HEK293 (cell line): Measurements from ENCODE around the gene WDR82.

ENCODE experiments used
- CTCF ChIA-PET: fragments of 350-600 bp; formaldehyde crosslinking; extraction: SDS; loops from one replicate; lab custom pipeline; 2021; ENCODE audit warnings: antibody characterized with exemption; lab: Yijun Ruan, JAX
- POLR2A ChIA-PET: fragments of 300-600 bp; formaldehyde crosslinking; extraction: SDS; loops from one replicate; lab custom pipeline; 2020; ENCODE audit warnings: antibody characterized with exemption, inconsistent platforms; lab: Yijun Ruan, JAX
- H3K27ac ChIP-seq: fragments of 200-500 bp; sonication (Bioruptor generic); 2 replicates; pipeline ENCODE4 v1.5.1; 2014; ENCODE audit warnings: low read depth, low read length, control low read depth, inconsistent platforms; ENCODE audit errors: extremely low read depth
- H3K36me3 ChIP-seq, 2 experiments: fragments of 200-500 bp in 1 of 2; sonication (Bioruptor generic) in 1 of 2; 1 replicate in 1 of 2; 2 replicates in 1 of 2; pipeline ENCODE4 v1.5.1; 2014 to 2017; ENCODE audit warnings: inconsistent platforms in 2 of 2, low read length in 2 of 2; ENCODE audit not compliant: control insufficient read depth in 2 of 2, insufficient read depth in 1 of 2
- H3K4me1 ChIP-seq: fragments of 200-500 bp; sonication (Bioruptor generic); 2 replicates; pipeline ENCODE4 v1.5.1; 2014; ENCODE audit warnings: mild to moderate bottlenecking, low read length, inconsistent platforms; ENCODE audit not compliant: control insufficient read depth, insufficient read depth
- H3K4me3 ChIP-seq: 2 replicates; pipeline ENCODE4 v1.5.1; 2011; ENCODE audit warnings: low read depth, mild to moderate bottlenecking, control low read depth, low read length, moderate library complexity
- H3K9me3 ChIP-seq: fragments of 200-500 bp; sonication (Bioruptor generic); 2 replicates; pipeline ENCODE4 v1.5.1; 2014; ENCODE audit warnings: low read depth, low read length, inconsistent platforms; ENCODE audit not compliant: control insufficient read depth, insufficient read depth
- BCL11B ChIP-seq: fragments of 450-650 bp; formaldehyde crosslinking; IDR thresholded peaks from 2 replicates; pipeline ENCODE4 v1.5.1; 2016; ENCODE audit warnings: low read depth, missing biosample characterization, missing genetic modification characterization
- KLF10 ChIP-seq: fragments of 450-650 bp; IDR thresholded peaks from 2 replicates; pipeline ENCODE4 v1.5.1; 2018; ENCODE audit warnings: missing biosample characterization, mild to moderate bottlenecking, missing genetic modification characterization
- OSR2 ChIP-seq: fragments of 450-650 bp; formaldehyde crosslinking; IDR thresholded peaks from 2 replicates; pipeline ENCODE4 v1.5.1; 2016; ENCODE audit warnings: missing biosample characterization, missing genetic modification characterization
- PRDM1 ChIP-seq: fragments of 450-650 bp; formaldehyde crosslinking; IDR thresholded peaks from 2 replicates; pipeline ENCODE4; 2016; ENCODE audit warnings: missing biosample characterization, missing genetic modification characterization
- SALL2 ChIP-seq: fragments of 450-650 bp; formaldehyde crosslinking; IDR thresholded peaks from 2 replicates; pipeline ENCODE4 v1.5.0; 2017; ENCODE audit warnings: missing biosample characterization, mild to moderate bottlenecking, missing genetic modification characterization, borderline replicate concordance
- SCRT1 ChIP-seq: fragments of 450-650 bp; formaldehyde crosslinking; IDR thresholded peaks from 2 replicates; pipeline ENCODE4 v1.5.1; 2016; ENCODE audit warnings: missing biosample characterization, missing genetic modification characterization, borderline replicate concordance
- TRIM28 ChIP-seq: IDR thresholded peaks from 2 replicates; pipeline ENCODE4 v1.6.1; 2011; ENCODE audit warnings: low read length, control low read depth, borderline replicate concordance
- ZIC2 ChIP-seq: fragments of 450-650 bp; formaldehyde crosslinking; IDR thresholded peaks from 2 replicates; pipeline ENCODE4 v1.5.1; 2016; ENCODE audit warnings: missing biosample characterization, missing genetic modification characterization
- ZNF121 ChIP-seq: fragments of 450-650 bp; formaldehyde crosslinking; IDR thresholded peaks from 2 replicates; pipeline ENCODE4 v1.5.1; 2016; ENCODE audit warnings: missing biosample characterization, missing genetic modification characterization
- ZNF132 ChIP-seq: fragments of 450-650 bp; formaldehyde crosslinking; IDR thresholded peaks from 2 replicates; pipeline ENCODE4 v1.5.1; 2017; ENCODE audit warnings: missing biosample characterization, missing genetic modification characterization, borderline replicate concordance
- ZNF146 ChIP-seq: fragments of 450-650 bp; formaldehyde crosslinking; IDR thresholded peaks from 2 replicates; pipeline ENCODE4 v1.5.1; 2016; ENCODE audit warnings: missing biosample characterization, missing genetic modification characterization
- ZNF239 ChIP-seq: fragments of 450-650 bp; formaldehyde crosslinking; IDR thresholded peaks from 2 replicates; pipeline ENCODE4 v1.5.1; 2016; ENCODE audit warnings: missing biosample characterization, missing genetic modification characterization
- ZNF274 ChIP-seq, 2 experiments: fragments of 200-500 bp in 1 of 2; fragments of 450-650 bp in 1 of 2; sonication (Bioruptor generic) in 1 of 2; formaldehyde crosslinking in 1 of 2; IDR thresholded peaks; 2 replicates each; pipeline versions ENCODE4 v1.5.1 to v1.6.1; 2014 to 2016; ENCODE audit warnings: borderline replicate concordance in 1 of 2, inconsistent platforms in 1 of 2, low read length in 1 of 2, missing biosample characterization in 1 of 2, missing genetic modification characterization in 1 of 2
- ZNF335 ChIP-seq: fragments of 450-650 bp; formaldehyde crosslinking; conservative IDR thresholded peaks from 2 replicates; pipeline ENCODE4 v1.5.1; 2016; ENCODE audit warnings: missing biosample characterization, missing genetic modification characterization
- ZNF558 ChIP-seq: fragments of 450-650 bp; formaldehyde crosslinking; IDR thresholded peaks from 2 replicates; pipeline ENCODE4 v1.5.1; 2016; ENCODE audit warnings: missing biosample characterization, missing genetic modification characterization
- ZNF585B ChIP-seq: fragments of 450-650 bp; formaldehyde crosslinking; IDR thresholded peaks from 2 replicates; pipeline ENCODE4 v1.5.1; 2016; ENCODE audit warnings: missing biosample characterization, missing genetic modification characterization
- ZNF677 ChIP-seq: fragments of 450-650 bp; IDR thresholded peaks from 2 replicates; pipeline ENCODE4 v1.5.0; 2018; ENCODE audit warnings: missing biosample characterization, mild to moderate bottlenecking, missing genetic modification characterization, moderate library complexity
- ZNF76 ChIP-seq: fragments of 450-650 bp; formaldehyde crosslinking; IDR thresholded peaks from 2 replicates; pipeline ENCODE4; 2016; ENCODE audit warnings: low read depth, missing biosample characterization, missing genetic modification characterization, borderline replicate concordance
- ZNF791 ChIP-seq: fragments of 450-650 bp; formaldehyde crosslinking; IDR thresholded peaks from 2 replicates; pipeline ENCODE4 v1.5.1; 2016; ENCODE audit warnings: missing biosample characterization, missing genetic modification characterization
- TF ChIP-seq, protein P1 (sequence below): fragments of 450-650 bp; formaldehyde crosslinking; IDR thresholded peaks from 2 replicates; pipeline ENCODE4; 2016; ENCODE audit warnings: missing biosample characterization, missing genetic modification characterization
- TF ChIP-seq, protein P2 (sequence below): fragments of 450-650 bp; formaldehyde crosslinking; IDR thresholded peaks from 2 replicates; pipeline ENCODE4 v1.5.1; 2016; ENCODE audit warnings: missing biosample characterization, missing genetic modification characterization
- TF ChIP-seq, protein P3 (sequence below): fragments of 450-650 bp; formaldehyde crosslinking; IDR thresholded peaks from 2 replicates; pipeline ENCODE4 v1.5.0; 2017; ENCODE audit warnings: missing biosample characterization, missing genetic modification characterization, borderline replicate concordance
- TF ChIP-seq, protein P4 (sequence below): fragments of 450-650 bp; formaldehyde crosslinking; IDR thresholded peaks from 2 replicates; pipeline ENCODE4 v1.5.1; 2016; ENCODE audit warnings: missing biosample characterization, missing genetic modification characterization
- TF ChIP-seq, protein P5 (sequence below): fragments of 450-650 bp; formaldehyde crosslinking; IDR thresholded peaks from 2 replicates; pipeline ENCODE4 v1.5.1; 2016; ENCODE audit warnings: missing biosample characterization, missing genetic modification characterization
- TF ChIP-seq, protein P6 (sequence below): fragments of 450-650 bp; formaldehyde crosslinking; IDR thresholded peaks from 2 replicates; pipeline ENCODE4 v1.5.1; 2016; ENCODE audit warnings: missing biosample characterization, missing genetic modification characterization

The WDR82 gene

DNA sequence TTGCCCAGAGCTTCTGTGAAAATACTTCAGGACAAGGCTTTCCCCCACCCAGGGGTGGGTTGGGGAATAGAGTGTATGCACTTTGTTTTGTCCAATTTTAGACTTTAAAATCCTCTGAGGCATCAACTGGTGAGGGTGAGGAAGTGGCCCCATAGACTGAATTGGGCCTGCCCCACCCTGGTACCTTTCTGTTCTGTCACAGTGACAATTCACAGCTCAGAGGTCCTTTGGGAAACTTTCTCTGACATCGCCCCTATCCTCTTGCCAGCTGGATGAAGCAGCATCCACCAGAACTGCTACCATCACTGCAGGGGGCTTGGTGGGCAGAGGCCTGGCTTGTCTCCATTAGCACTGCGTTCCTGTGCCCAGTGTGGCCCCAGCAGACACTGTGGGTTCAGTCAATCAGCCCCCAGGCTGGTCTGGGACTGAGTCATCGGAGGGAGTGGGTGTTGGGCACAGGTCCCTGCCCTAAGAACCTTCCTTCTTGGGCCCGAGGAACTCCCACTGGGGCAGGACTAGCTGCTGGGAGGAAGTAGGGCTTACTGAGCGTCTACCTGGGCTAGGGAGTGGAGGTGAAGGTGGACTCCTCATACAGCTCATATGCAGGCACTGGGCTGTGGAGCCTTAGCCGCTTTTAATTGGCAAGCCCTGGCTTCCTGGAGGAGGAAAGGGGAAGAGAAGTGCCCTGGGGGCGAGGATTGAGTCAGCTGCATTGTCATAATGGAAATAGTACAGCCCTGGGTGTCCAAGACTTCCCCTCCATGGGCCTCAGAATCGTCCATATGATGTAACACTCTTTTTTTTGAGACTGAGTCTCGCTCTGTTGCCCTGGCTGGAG, 34.4 kb downstream of the WDR82 start (continued):
- peak; percentile 57 for TF ChIP-seq ZIC2 (tag by site-specific recombination)
- no peak for TF ChIP-seq SCRT1 (tag by site-specific recombination)
- TF ChIP-seq KLF10 (tag by site-specific recombination) = no peak
- TF ChIP-seq, protein P1, sequence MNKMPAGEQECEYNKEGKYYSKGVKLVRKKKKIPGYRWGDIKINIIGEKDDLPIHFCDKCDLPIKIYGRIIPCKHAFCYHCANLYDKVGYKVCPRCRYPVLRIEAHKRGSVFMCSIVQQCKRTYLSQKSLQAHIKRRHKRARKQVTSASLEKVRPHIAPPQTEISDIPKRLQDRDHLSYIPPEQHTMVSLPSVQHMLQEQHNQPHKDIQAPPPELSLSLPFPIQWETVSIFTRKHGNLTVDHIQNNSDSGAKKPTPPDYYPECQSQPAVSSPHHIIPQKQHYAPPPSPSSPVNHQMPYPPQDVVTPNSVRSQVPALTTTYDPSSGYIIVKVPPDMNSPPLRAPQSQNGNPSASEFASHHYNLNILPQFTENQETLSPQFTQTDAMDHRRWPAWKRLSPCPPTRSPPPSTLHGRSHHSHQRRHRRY (tag by site-specific recombination) = no peak
- TF ChIP-seq ZNF132 (tag by site-specific recombination) = no peak
- TF ChIP-seq ZNF558 (tag by site-specific recombination) = no peak
- TF ChIP-seq ZNF121 (tag by site-specific recombination) = no peak
- no peak for TF ChIP-seq ZNF274 (IDR thresholded peaks at IDR 0.05; ENCODE audit: low read length)
- TF ChIP-seq ZNF274 (tag by site-specific recombination; IDR thresholded peaks at IDR 0.05; ENCODE audit: borderline replicate concordance) = no peak
- TF ChIP-seq ZNF335 (tag by site-specific recombination) = peak; percentile 38
- TF ChIP-seq, protein P2, sequence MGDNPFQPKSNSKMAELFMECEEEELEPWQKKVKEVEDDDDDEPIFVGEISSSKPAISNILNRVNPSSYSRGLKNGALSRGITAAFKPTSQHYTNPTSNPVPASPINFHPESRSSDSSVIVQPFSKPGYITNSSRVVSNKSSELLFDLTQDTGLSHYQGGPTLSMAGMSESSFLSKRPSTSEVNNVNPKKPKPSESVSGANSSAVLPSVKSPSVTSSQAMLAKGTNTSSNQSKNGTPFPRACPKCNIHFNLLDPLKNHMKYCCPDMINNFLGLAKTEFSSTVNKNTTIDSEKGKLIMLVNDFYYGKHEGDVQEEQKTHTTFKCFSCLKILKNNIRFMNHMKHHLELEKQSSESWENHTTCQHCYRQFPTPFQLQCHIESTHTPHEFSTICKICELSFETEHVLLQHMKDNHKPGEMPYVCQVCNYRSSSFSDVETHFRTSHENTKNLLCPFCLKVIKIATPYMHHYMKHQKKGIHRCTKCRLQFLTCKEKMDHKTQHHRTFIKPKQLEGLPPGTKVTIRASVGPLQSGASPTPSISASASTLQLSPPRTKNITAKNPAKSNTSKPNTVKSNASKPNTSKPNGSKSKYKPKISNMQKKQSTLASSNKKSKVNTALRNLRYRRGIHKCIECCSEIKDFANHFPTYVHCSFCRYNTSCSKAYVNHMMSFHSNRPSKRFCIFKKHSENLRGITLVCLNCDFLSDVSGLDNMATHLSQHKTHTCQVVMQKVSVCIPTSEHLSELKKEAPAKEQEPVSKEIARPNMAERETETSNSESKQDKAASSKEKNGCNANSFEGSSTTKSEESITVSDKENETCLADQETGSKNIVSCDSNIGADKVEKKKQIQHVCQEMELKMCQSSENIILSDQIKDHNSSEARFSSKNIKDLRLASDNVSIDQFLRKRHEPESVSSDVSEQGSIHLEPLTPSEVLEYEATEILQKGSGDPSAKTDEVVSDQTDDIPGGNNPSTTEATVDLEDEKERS (tag by site-specific recombination) = no peak
- TF ChIP-seq BCL11B (tag by site-specific recombination) = no peak
- TF ChIP-seq OSR2 (tag by site-specific recombination) = no peak
- TF ChIP-seq, protein P3, sequence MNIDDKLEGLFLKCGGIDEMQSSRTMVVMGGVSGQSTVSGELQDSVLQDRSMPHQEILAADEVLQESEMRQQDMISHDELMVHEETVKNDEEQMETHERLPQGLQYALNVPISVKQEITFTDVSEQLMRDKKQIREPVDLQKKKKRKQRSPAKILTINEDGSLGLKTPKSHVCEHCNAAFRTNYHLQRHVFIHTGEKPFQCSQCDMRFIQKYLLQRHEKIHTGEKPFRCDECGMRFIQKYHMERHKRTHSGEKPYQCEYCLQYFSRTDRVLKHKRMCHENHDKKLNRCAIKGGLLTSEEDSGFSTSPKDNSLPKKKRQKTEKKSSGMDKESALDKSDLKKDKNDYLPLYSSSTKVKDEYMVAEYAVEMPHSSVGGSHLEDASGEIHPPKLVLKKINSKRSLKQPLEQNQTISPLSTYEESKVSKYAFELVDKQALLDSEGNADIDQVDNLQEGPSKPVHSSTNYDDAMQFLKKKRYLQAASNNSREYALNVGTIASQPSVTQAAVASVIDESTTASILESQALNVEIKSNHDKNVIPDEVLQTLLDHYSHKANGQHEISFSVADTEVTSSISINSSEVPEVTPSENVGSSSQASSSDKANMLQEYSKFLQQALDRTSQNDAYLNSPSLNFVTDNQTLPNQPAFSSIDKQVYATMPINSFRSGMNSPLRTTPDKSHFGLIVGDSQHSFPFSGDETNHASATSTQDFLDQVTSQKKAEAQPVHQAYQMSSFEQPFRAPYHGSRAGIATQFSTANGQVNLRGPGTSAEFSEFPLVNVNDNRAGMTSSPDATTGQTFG (tag by site-specific recombination) = no peak

DNA sequence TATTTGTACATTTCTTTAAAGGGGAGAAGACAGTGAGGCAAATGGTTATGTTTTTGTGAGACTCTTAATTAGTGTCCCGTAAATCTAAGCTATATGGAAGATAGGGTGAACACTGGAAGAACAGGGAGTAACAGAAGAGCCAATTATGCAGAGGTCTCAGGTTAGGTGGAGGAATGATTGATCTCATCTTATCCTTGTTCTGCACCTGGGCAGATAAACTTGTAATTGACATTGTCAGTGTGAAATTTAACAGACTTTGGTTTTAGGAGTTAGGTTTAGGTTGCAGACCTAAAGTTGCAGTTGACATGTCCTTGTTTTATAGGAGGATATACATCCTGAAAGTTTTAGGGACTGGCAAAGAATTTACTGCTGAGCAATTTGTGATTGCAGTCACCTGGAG, 36.4 kb downstream of the WDR82 start:
- H3K27ac ChIP-seq = no peak overlapping the region
- no peaks in the 10 kb centered on the region; the same call in 1 of the 2 replicates for H3K4me1 ChIP-seq
- ChIA-PET POLR2A (no interaction called here), CTCF (interaction anchor here (0.7 to 1.7 kb wide), 5 partner anchors 10 to 205 kb away, joined by 3 to 15 read pairs (median 4); no protein-coding TSS in a partner anchor)
- H3K9me3 ChIP-seq = no peaks in the 10 kb centered on the region
- H3K4me3 ChIP-seq = no peak overlapping the region
- no peaks in the 10 kb centered on the region for H3K36me3 ChIP-seq
- no peak for TF ChIP-seq ZNF585B (tag by site-specific recombination)
- no peak for TF ChIP-seq ZNF239 (tag by site-specific recombination)
- TF ChIP-seq, protein P4, sequence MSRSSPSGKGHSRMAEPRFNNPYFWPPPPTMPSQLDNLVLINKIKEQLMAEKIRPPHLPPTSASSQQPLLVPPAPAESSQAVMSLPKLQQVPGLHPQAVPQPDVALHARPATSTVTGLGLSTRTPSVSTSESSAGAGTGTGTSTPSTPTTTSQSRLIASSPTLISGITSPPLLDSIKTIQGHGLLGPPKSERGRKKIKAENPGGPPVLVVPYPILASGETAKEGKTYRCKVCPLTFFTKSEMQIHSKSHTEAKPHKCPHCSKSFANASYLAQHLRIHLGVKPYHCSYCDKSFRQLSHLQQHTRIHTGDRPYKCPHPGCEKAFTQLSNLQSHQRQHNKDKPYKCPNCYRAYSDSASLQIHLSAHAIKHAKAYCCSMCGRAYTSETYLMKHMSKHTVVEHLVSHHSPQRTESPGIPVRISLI (tag by site-specific recombination) = no peak
- TF ChIP-seq SALL2 (tag by site-specific recombination) = no peak
- TF ChIP-seq ZNF146 = no peak
- no peak for TF ChIP-seq TRIM28
- no peak for TF ChIP-seq ZNF76 (tag by site-specific recombination)
- no peak for TF ChIP-seq ZNF791
- TF ChIP-seq, protein P5, sequence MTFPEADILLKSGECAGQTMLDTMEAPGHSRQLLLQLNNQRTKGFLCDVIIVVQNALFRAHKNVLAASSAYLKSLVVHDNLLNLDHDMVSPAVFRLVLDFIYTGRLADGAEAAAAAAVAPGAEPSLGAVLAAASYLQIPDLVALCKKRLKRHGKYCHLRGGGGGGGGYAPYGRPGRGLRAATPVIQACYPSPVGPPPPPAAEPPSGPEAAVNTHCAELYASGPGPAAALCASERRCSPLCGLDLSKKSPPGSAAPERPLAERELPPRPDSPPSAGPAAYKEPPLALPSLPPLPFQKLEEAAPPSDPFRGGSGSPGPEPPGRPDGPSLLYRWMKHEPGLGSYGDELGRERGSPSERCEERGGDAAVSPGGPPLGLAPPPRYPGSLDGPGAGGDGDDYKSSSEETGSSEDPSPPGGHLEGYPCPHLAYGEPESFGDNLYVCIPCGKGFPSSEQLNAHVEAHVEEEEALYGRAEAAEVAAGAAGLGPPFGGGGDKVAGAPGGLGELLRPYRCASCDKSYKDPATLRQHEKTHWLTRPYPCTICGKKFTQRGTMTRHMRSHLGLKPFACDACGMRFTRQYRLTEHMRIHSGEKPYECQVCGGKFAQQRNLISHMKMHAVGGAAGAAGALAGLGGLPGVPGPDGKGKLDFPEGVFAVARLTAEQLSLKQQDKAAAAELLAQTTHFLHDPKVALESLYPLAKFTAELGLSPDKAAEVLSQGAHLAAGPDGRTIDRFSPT (tag by site-specific recombination) = no peak
- TF ChIP-seq PRDM1 (tag by site-specific recombination) = no peak
- TF ChIP-seq, protein P6, sequence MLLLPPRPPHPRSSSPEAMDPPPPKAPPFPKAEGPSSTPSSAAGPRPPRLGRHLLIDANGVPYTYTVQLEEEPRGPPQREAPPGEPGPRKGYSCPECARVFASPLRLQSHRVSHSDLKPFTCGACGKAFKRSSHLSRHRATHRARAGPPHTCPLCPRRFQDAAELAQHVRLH (tag by site-specific recombination) = no peak
- TF ChIP-seq ZNF677 (tag by site-specific recombination) = no peak
